Liver (tissue), 9 donors: ENCODE results near the gene MFF. TPM values are rescaled to one million over a fixed set of nuclear protein-coding genes. Genes with fewer than 3 reads are reported as not detected.

Experiments
- DNase-seq: peaks from one replicate; pipeline ENCODE4 v3.0.0-alpha.2; 2017; ENCODE audit warnings: low spot score
- H3K27ac ChIP-seq, 2 donors: one replicate each; pipeline ENCODE4 v1.7.0; 2013; ENCODE audit warnings: inconsistent platforms in 2 of 2, low read length in 2 of 2, control low read depth in 1 of 2, low read depth in 1 of 2, mild to moderate bottlenecking in 1 of 2
- H3K27me3 ChIP-seq, 4 donors: one replicate each; pipeline versions ENCODE4 v1.6.1 to v1.7.0; 2013; ENCODE audit warnings: low read length in 3 of 4, inconsistent platforms in 1 of 4, mild to moderate bottlenecking in 1 of 4, moderate library complexity in 1 of 4; ENCODE audit not compliant: control insufficient read depth in 4 of 4, insufficient read depth in 4 of 4
- H3K36me3 ChIP-seq, 4 donors: one replicate each; pipeline versions ENCODE4 v1.6.1 to v1.7.0; 2013; ENCODE audit warnings: low read length in 3 of 4, mild to moderate bottlenecking in 3 of 4, low read depth in 1 of 4, moderate library complexity in 1 of 4; ENCODE audit not compliant: control insufficient read depth in 4 of 4, insufficient read depth in 3 of 4
- H3K4me1 ChIP-seq, 4 donors: one replicate each; pipeline versions ENCODE4 v1.6.1 to v1.7.0; 2013; ENCODE audit warnings: low read length in 3 of 4, mild to moderate bottlenecking in 3 of 4, moderate library complexity in 1 of 4; ENCODE audit not compliant: control insufficient read depth in 4 of 4, insufficient read depth in 4 of 4
- H3K4me3 ChIP-seq, 3 donors: one replicate each; pipeline versions ENCODE4 v1.6.1 to v1.7.0; 2013; ENCODE audit warnings: low read length in 3 of 3, control low read depth in 1 of 3, low read depth in 1 of 3, mild to moderate bottlenecking in 1 of 3
- H3K9ac ChIP-seq, 2 donors: one replicate each; pipeline ENCODE4 v1.7.0; 2013; ENCODE audit warnings: low read length in 2 of 2, mild to moderate bottlenecking in 2 of 2, moderate library complexity in 2 of 2, control low read depth in 1 of 2, low read depth in 1 of 2
- H3K9me3 ChIP-seq, 4 donors: one replicate each; pipeline versions ENCODE4 v1.6.1 to v1.7.0; 2013; ENCODE audit warnings: low read length in 3 of 4; ENCODE audit not compliant: control insufficient read depth in 4 of 4
- EGR1 ChIP-seq, 2 donors: IDR thresholded peaks; 2 replicates each; pipeline ENCODE4 v1.6.1; 2016 to 2018; ENCODE audit warnings: antibody characterized with exemption in 2 of 2, low read depth in 2 of 2
- FOXA1 ChIP-seq: IDR thresholded peaks from 2 replicates; pipeline ENCODE4 v1.6.1; 2016; ENCODE audit warnings: antibody characterized with exemption
- FOXA2 ChIP-seq: IDR thresholded peaks from 2 replicates; pipeline ENCODE4 v1.6.1; 2016; ENCODE audit warnings: antibody characterized with exemption
- GABPA ChIP-seq, 2 donors: IDR thresholded peaks in 1 of 2; conservative IDR thresholded peaks in 1 of 2; 2 replicates each; pipeline ENCODE4 v1.6.1; 2016; ENCODE audit warnings: antibody characterized with exemption in 2 of 2, mild to moderate bottlenecking in 1 of 2, moderate library complexity in 1 of 2
- HNF4A ChIP-seq, 2 donors: conservative IDR thresholded peaks; 2 replicates each; pipeline ENCODE4 v1.6.1; 2016; ENCODE audit warnings: antibody characterized with exemption in 2 of 2, mild to moderate bottlenecking in 2 of 2
- HNF4G ChIP-seq: IDR thresholded peaks from 2 replicates; pipeline ENCODE4 v1.6.1; 2016; ENCODE audit warnings: antibody characterized with exemption
- JUND ChIP-seq, 2 donors: IDR thresholded peaks; 2 replicates each; pipeline ENCODE4 v1.6.1; 2016; ENCODE audit warnings: antibody characterized with exemption in 2 of 2
- NR2F2 ChIP-seq: IDR thresholded peaks from 2 replicates; pipeline ENCODE4 v1.6.1; 2016; ENCODE audit warnings: antibody characterized with exemption
- RAD21 ChIP-seq, 2 donors: IDR thresholded peaks; 2 replicates each; pipeline ENCODE4 v1.6.1; 2016; ENCODE audit warnings: antibody characterized with exemption in 2 of 2, mild to moderate bottlenecking in 2 of 2
- RXRA ChIP-seq, 2 donors: IDR thresholded peaks; 2 replicates each; pipeline ENCODE4 v1.6.1; 2017 to 2018; ENCODE audit warnings: antibody characterized with exemption in 2 of 2, mild to moderate bottlenecking in 1 of 2
- SP1 ChIP-seq: IDR thresholded peaks from 2 replicates; pipeline ENCODE4 v1.6.1; 2018; ENCODE audit warnings: antibody characterized with exemption, mild to moderate bottlenecking
- TAF1 ChIP-seq: conservative IDR thresholded peaks from 2 replicates; pipeline ENCODE4 v1.6.1; 2016; ENCODE audit warnings: antibody characterized with exemption, mild to moderate bottlenecking
- YY1 ChIP-seq: IDR thresholded peaks from 2 replicates; pipeline ENCODE4 v1.6.1; 2016; ENCODE audit warnings: antibody characterized with exemption, mild to moderate bottlenecking
- WGBS: extraction: QIAGEN DNeasy Blood & Tissue Kit; methylation state at CpG from one replicate; pipeline ENCODE4 v1.1.7; 2013; 5-methylcytosine and 5-hydroxymethylcytosine counted together
- polyA plus RNA-seq, 2 donors: library from polyadenylated mRNA; stranded (reverse) in 1 of 2; unstranded in 1 of 2; fragments of 200-250 nt in 1 of 2; fragments of >200 nt in 1 of 2; fragmentation: Nextera tagmentation in 1 of 2; extraction: Ambion mirVana in 1 of 2; gene quantifications; one replicate each; pipeline versions ENCODE4 v1.2.1 to v1.2.3, GENCODE V29; 2013 to 2015
- total RNA-seq, 2 donors: library from RNA; depleted of rRNA; stranded (reverse); fragments of >200 nt; gene quantifications; one replicate each; pipeline ENCODE4 v1.2.3, GENCODE V29; 2014
- TF ChIP-seq, protein P1 (sequence below): IDR thresholded peaks from 2 replicates; pipeline ENCODE4 v1.6.1; 2016; ENCODE audit warnings: antibody characterized with exemption
- TF ChIP-seq, protein P2 (sequence below): IDR thresholded peaks from 2 replicates; pipeline ENCODE4 v1.6.1; 2016; ENCODE audit warnings: antibody characterized with exemption
- TF ChIP-seq, protein P3 (sequence below): IDR thresholded peaks from 2 replicates; pipeline ENCODE4 v1.6.1; 2016; ENCODE audit warnings: antibody characterized with exemption
- TF ChIP-seq, protein P4 (sequence below): IDR thresholded peaks from 2 replicates; pipeline ENCODE4 v1.6.1; 2016; ENCODE audit warnings: antibody characterized with exemption, mild to moderate bottlenecking
- donor health status: healthy.
- donor health status: healthy.
- donor health status: healthy.
- donor health status: healthy.
- donor health status: healthy.

The MFF gene
- total and polyA plus RNA-seq, 4 donors = 28.9 to 40.8 (median 33.2) TPM

DNA sequence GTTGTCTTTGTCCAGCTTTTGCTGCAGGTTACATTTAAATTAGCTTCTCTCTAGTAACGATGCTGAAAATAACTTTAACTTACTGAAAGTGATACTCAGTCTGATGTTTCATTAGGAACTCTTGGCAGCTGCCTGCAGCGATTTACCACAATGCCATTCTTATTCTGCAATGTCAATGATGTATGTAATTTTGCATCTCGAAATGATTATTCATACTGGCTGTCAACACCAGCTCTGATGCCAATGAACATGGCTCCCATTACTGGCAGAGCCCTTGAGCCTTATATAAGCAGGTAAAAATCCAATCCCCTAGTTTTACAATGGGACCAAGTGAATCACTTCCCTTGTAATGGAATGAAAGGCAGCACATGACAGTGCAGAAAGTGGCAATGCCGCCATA is 16.3 kb upstream of the MFF start:
- 92% methylated on average over 4 of the region's 4 CpGs for WGBS
- H3K9ac ChIP-seq = no peak overlapping the region
- no peaks in the 10 kb centered on the region for H3K9me3 ChIP-seq
- H3K36me3 ChIP-seq = no peaks in the 10 kb centered on the region
- H3K27me3 ChIP-seq = no peaks in the 10 kb centered on the region
- TF ChIP-seq TAF1 (no peak), HNF4G (no peak), FOXA1 (no peak)
- no peak overlapping the region for H3K4me3 ChIP-seq
- DNase-seq = no peak
- no peak overlapping the region for H3K27ac ChIP-seq
- H3K4me1 ChIP-seq = no peaks in the 10 kb centered on the region

DNA sequence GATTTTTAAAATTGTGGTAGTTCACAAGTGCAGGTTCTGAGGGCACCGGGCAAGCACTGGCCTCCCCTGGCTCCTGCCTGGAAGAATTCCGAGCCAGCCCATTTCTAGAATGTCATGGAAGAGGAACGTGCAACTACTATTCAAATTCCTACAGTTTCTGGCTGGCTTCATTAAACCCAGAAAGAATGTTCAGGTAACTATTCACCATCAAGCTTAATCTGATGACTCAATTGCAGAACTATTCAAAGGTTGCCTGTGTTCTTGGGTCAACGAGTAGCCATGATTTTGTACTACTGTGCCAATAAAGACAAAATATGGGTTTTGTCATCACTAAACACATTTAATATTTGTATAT is 14.3 kb upstream of the MFF start:
- Histone ChIP-seq H3K9me3 (no peaks in the 10 kb centered on the region), H3K9ac (no peak overlapping the region), H3K36me3 (no peaks in the 10 kb centered on the region), H3K4me1 (no peaks in the 10 kb centered on the region), H3K27me3 (no peaks in the 10 kb centered on the region), H3K27ac (no peak overlapping the region), H3K4me3 (no peak overlapping the region)
- 93% methylated on average over 4 of the region's 4 CpGs for WGBS
- no peak for DNase-seq
- TF ChIP-seq YY1 = no peak

DNA sequence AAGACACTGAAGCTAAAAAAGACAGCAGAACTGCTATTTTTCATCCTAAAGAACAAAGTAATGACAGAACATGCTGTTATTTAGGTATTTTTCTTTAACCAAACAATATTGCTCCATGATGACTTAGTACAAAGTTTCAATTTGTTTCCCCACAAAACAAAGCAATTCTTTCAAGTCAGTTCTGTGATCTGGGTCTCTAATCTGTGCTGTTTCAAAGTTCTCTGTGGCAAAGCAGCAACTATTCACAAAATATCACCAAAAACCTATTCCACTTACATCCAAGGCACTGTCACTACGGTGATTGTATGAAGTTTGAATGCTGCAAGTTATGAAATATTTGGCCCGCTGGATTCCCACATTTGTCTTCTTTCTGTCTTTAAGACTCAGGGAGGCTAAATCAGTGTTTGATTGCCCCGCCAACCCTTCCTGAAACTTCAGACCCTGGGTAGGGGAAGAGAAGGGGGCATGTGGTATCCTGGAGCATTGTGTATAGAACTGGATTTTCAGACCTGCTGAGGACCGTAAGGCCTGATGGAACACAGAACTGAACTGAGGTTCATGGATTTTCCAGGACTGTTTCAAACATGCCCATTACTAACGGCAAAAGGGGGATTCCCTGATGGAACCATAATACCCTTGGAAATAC is 13.1 kb upstream of the MFF start:
- 96% methylated on average over 5 of the region's 5 CpGs for WGBS

DNA sequence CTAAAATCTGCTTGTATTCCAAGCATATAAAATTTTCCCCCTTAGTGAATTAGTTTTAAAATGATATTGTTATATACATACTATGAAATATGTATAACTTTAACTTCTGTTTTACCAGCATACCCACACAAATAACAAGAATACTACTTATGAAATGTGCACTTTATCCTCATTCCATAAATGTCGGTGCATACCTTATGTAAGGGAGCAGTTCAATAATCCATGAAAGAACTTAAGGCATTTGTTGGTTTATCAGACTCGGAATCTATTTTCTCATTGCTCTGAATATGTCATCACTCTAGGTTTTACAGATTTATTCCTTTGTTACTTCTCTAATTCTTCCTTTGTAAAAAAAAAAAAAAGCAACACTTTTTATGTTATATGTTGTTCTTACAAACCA is 12.5 kb upstream of the MFF start:
- H3K9me3 ChIP-seq = no peaks in the 10 kb centered on the region

More for the DNA sequence above, 13.1 kb upstream of the MFF start:
- Histone ChIP-seq H3K27me3 (no peaks in the 10 kb centered on the region), H3K27ac (no peak overlapping the region), H3K9me3 (no peaks in the 10 kb centered on the region), H3K4me3 (no peak overlapping the region), H3K4me1 (no peaks in the 10 kb centered on the region), H3K36me3 (no peaks in the 10 kb centered on the region), H3K9ac (no peak overlapping the region)
- TF ChIP-seq RAD21 (IDR thresholded peaks at IDR 0.05) (no peak), TAF1 (no peak), YY1 (no peak), FOXA2 (no peak), FOXA1 (no peak), RXRA (IDR thresholded peaks at IDR 0.05) (no peak), GABPA (IDR thresholded peaks at IDR 0.05 in 1 of 2, conservative IDR thresholded peaks at IDR 0.05 in 1 of 2) (no peak), SP1 (no peak)
- TF ChIP-seq, protein P1, sequence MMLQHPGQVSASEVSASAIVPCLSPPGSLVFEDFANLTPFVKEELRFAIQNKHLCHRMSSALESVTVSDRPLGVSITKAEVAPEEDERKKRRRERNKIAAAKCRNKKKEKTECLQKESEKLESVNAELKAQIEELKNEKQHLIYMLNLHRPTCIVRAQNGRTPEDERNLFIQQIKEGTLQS = no peak
- TF ChIP-seq, protein P2, sequence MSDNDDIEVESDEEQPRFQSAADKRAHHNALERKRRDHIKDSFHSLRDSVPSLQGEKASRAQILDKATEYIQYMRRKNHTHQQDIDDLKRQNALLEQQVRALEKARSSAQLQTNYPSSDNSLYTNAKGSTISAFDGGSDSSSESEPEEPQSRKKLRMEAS = no peak
- no peak for DNase-seq

More for the DNA sequence above, 12.5 kb upstream of the MFF start:
- Histone ChIP-seq H3K4me1 (no peaks in the 10 kb centered on the region), H3K4me3 (no peak overlapping the region), H3K27me3 (no peaks in the 10 kb centered on the region), H3K9ac (no peak overlapping the region), H3K27ac (no peak overlapping the region), H3K36me3 (no peaks in the 10 kb centered on the region)
- DNase-seq = no peak
- TF ChIP-seq HNF4A (conservative IDR thresholded peaks at IDR 0.05) = no peak
- TF ChIP-seq, protein P3, sequence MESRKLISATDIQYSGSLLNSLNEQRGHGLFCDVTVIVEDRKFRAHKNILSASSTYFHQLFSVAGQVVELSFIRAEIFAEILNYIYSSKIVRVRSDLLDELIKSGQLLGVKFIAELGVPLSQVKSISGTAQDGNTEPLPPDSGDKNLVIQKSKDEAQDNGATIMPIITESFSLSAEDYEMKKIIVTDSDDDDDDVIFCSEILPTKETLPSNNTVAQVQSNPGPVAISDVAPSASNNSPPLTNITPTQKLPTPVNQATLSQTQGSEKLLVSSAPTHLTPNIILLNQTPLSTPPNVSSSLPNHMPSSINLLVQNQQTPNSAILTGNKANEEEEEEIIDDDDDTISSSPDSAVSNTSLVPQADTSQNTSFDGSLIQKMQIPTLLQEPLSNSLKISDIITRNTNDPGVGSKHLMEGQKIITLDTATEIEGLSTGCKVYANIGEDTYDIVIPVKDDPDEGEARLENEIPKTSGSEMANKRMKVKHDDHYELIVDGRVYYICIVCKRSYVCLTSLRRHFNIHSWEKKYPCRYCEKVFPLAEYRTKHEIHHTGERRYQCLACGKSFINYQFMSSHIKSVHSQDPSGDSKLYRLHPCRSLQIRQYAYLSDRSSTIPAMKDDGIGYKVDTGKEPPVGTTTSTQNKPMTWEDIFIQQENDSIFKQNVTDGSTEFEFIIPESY = no peak
- no peak for TF ChIP-seq FOXA2
- TF ChIP-seq, protein P4, sequence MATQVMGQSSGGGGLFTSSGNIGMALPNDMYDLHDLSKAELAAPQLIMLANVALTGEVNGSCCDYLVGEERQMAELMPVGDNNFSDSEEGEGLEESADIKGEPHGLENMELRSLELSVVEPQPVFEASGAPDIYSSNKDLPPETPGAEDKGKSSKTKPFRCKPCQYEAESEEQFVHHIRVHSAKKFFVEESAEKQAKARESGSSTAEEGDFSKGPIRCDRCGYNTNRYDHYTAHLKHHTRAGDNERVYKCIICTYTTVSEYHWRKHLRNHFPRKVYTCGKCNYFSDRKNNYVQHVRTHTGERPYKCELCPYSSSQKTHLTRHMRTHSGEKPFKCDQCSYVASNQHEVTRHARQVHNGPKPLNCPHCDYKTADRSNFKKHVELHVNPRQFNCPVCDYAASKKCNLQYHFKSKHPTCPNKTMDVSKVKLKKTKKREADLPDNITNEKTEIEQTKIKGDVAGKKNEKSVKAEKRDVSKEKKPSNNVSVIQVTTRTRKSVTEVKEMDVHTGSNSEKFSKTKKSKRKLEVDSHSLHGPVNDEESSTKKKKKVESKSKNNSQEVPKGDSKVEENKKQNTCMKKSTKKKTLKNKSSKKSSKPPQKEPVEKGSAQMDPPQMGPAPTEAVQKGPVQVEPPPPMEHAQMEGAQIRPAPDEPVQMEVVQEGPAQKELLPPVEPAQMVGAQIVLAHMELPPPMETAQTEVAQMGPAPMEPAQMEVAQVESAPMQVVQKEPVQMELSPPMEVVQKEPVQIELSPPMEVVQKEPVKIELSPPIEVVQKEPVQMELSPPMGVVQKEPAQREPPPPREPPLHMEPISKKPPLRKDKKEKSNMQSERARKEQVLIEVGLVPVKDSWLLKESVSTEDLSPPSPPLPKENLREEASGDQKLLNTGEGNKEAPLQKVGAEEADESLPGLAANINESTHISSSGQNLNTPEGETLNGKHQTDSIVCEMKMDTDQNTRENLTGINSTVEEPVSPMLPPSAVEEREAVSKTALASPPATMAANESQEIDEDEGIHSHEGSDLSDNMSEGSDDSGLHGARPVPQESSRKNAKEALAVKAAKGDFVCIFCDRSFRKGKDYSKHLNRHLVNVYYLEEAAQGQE = no peak
- no peak for TF ChIP-seq RXRA (IDR thresholded peaks at IDR 0.05)
- TF ChIP-seq YY1 = no peak
- TF ChIP-seq HNF4G = no peak
- no peak for TF ChIP-seq RAD21 (IDR thresholded peaks at IDR 0.05)
- TF ChIP-seq EGR1 (IDR thresholded peaks at IDR 0.05; ENCODE audit: low read depth in 2 of 2) = no peak
- TF ChIP-seq TAF1 = no peak
- TF ChIP-seq JUND (IDR thresholded peaks at IDR 0.05) = no peak
- no peak for TF ChIP-seq SP1
- no peak for TF ChIP-seq NR2F2
- TF ChIP-seq, protein P2 = no peak
- WGBS = 48% methylated on average over 2 of the region's 2 CpGs
